ENCODE measurements around the gene BCCIP.

BCCIP gene

DNA sequence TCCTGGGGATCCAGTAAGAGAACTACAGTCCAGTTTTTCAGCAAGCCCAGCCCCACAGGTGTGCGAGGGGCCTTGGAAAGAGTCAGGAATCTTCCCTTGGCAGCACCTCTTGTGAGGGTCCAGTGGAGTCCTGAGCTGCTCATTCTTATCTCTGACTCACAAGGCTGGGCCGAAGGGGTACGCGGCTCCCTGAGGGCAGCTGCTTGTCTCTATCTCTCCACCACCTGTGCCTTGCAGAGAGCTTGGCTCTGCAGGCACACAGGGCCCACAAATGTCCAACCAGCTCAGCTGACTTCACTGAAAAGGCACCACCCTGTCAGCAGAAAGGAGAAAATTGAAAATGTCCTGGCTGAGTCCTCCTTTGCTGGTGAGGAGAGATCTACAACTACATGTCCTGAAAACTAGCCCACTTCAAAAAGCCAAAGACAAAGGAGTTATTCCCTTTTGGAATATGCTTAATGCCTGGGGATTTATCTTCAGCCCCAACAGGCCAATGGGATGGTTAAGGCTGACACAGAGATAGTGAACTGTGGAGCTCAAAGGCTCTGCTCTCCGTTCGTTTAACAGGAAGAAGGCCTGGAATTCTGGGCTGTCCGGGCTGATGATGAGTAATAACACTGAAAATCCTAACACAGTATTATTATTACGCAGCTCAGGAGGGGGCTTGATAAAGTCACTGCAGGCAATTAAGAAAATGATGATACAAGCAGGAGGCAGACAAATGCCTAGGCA, 23.7 kb upstream of the BCCIP start:
- DNase-seq: no peak

DNA sequence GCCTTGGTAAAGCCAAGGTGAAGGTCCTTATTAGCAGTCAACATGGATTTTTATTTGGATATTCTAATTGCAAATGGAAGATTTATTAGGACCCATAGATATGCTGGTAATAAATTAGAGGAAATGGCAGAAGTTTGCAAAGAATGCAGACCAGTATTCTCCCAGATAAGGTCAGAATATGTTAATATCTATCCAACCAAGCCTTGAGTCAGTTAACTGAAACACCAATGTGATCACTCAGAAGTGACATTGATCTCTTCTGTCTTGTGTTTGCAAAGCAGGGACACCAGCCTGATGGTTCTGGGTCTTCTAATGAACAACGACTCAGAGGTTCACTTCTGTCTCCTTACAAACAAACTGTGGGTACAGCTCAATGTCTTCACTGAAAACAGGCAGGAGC, 21.8 kb upstream of the BCCIP start:
- no peak for DNase-seq

DNA sequence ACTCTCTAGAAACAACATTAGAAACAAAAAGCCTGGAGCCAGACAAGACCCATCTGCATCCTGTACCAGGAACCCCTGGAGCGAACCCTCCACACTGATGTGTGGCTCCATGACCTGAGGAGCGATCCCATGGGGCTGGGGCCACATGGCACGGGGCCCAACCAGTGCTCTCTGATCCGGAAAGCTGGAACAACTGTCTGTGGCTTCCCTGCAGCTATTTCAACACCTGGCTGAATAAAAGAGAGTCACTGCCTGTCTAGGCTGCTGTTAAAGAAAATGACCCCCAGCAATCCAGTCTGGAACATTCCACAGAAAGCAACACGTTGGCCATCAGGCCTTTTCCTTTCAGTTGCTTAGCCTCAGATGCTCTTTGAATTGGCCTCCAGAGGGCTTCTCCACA, 21.2 kb upstream of the BCCIP start:
- DNase-seq: no peak

GRCh38 chr10:125802739-125803138, 20.6 kb upstream of the BCCIP start:
- no peak for DNase-seq

DNA sequence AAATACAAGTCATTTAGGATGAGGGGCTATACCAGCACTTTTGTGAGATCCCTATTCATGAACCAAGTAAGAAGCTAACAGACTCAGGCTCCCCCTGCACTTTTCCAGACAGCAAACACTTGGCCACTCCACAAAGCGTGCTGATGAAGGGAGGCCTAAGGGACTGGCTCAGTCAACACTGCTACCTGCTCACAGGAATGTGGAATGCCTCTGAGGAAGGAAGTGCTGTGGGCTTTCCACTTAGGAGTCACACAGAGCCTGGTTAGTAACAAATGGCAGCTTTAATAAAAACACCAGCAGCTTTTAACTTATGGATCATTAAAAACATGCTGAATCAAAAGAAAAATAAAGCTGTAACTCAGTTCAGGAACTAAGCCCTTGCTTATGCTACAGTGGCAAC, 15.3 kb upstream of the BCCIP start:
- DNase-seq: no peak

- DNase-seq: no peak
Observed at GRCh38 chr10:125811251-125811650, 12.1 kb upstream of the BCCIP start.

- no peak for DNase-seq
Observed at GRCh38 chr10:125812128-125812750, 11.1 kb upstream of the BCCIP start.

DNA sequence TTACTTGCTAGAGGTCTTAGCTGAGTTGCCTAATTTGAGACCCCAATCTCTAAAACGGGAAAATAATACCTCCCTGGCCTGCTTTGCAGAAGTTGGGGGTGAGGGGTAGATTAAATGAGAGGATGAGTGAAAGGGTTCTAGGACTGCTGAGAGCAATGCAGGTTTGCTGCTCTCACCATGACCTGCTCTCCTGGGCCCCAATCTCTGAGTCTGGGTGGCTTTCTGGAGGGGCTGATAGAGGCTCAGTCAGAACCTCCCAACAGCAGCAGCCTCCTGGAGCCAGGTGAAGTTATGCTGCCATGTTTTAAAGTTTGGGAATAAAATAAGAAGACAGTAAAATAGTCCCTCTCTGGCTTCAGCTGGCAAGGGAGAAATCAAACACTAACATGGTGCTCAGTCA, 7.6 kb upstream of the BCCIP start:
- no peak for DNase-seq

- DNase-seq: no peak
Observed at GRCh38 chr10:125816548-125816947, 6.8 kb upstream of the BCCIP start.

GRCh38 chr10:125817337-125817946, 5.9 kb upstream of the BCCIP start:
- DNase-seq: no peak

GRCh38 chr10:125820701-125821100, 2.6 kb upstream of the BCCIP start:
- no peak for DNase-seq

DNA sequence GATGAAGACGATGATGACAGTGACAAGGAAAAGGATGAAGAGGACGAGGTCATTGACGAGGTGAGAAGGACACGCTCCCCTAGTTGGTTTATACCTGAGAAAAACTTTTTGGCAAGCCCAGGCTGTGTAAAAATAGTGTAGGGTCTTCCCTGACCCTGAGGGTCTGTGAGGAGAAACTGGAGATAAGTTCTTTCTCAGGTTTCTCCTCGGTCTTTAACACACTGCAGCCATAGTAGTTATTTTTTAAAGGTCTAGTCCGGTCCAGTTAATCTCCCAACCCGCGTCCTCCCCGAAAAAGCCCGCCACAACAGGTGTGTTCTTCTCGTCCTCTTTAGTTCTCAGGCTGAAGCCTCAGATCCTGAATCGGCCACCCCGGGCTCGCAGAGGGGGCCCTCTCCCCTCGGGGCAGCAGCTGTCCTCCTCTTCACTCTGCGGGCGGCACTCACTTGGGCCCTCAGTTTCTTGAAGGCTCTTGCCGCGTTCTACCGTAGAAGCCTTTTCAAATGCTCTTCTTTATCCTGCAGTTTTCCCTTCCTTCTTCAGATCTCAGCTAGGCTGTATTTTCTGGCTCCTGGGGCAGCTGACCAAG, 411 bp downstream of the BCCIP start:
- no peak for DNase-seq

- no peak for DNase-seq
Observed at GRCh38 chr10:125824736-125825135, 1.4 kb downstream of the BCCIP start.

DNA sequence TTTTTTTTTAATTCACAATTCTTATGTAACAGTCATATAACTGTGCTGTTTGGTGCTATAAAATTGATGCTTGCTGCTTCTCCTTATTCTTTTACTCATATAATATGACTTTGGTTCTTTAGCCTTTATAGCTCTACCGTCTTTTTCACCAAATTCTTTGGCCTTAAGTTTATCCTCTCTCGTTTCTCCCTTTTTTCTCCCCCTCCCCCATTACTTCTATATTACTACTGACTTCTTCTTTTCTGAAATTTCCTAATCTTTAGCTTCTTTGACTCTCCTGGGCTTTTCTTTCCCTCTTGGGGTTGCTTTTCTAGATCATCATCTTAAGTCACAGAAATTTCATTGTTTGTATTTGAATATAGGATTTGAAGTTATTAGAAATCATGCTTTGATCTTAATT, 3.8 kb downstream of the BCCIP start:
- no peak for DNase-seq

DNA sequence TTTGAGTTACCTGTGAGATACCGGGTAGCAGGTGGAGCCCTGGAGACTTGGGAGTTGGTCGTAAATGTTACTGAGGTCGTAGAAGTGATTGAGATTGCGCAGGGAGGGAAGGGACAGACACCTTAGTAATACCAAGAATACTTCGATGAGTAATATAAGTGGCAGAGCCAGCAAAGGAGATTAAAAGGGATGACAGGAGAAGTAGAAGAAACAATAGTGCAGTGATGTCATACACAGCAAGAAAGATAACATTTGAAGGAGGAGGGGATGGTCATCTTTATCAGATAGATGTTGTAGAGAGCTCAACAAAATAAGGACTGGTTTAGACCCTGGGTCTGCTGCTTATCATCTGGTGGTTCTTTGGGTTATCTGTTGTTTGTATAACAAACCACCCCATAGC, 5.0 kb downstream of the BCCIP start:
- DNase-seq: no peak

DNA sequence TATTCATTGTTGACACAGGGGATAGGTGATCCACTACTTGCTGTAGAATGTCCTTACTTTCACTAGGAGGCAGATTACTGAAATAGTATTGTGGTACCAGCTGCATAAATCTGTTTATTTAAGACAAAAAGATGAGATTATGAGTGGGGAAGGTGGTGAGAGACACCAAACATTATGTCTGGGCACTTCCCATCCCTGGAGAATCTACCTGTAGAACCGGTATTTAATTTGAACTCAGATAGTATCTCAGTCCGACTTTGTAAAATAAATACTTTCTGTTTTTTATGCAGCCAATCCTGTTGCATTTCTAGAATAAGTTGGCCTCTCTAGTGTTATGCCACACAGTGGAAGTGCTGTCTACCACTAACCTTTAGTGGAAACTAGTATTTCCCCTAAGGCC, 13.4 kb downstream of the BCCIP start:
- DNase-seq: no peak

GRCh38 chr10:125838802-125839575, 15.6 kb downstream of the BCCIP start:
- no peak for DNase-seq

DNA sequence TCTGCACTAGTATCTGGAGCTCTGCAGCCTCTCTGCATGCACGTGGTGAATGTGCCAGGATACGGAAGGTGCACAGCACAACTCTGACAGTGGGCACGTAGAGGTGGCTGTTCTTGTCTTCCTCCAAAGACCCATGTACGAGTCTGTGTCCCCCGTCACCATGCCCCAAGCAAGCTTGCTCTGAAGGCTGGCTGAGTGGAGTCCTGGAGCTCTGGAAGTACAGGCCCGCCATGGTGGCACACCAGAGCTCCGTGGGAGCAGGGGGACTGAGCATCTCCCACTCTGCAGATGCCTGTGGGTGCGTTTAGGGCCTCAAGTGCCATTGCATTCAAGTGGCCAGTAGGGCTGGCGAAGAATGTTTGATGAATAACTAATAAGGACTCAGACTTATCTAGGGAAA, 17.1 kb downstream of the BCCIP start:
- DNase-seq: no peak

- no peak for DNase-seq
Observed at GRCh38 chr10:125840955-125841354, 17.6 kb downstream of the BCCIP start.

GRCh38 chr10:125843603-125844329, 20.4 kb downstream of the BCCIP start:
- no peak for DNase-seq

DNA sequence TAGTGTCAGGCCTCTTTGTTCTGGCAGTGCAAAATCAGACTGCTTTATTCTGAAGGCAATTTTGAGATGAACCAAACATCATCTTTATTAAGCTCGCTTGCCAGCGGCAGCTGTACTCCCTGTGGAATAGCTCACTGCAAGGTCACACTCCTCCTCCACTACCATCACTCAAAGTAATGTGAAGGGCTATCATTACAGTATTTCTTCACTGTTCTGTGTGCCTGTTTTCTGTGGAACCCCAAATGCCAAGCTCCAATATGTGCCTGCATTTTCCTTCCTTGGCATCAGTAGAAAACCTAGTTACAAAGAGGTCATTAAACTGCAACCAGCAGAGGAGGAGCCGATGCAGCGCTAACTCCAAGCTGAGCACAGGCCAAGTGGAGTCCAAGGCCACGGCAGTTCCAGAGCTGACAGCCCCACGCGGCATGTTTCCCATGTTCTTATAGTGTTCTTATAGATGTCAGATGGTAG, 21.4 kb downstream of the BCCIP start:
- DNase-seq: no peak

DNA sequence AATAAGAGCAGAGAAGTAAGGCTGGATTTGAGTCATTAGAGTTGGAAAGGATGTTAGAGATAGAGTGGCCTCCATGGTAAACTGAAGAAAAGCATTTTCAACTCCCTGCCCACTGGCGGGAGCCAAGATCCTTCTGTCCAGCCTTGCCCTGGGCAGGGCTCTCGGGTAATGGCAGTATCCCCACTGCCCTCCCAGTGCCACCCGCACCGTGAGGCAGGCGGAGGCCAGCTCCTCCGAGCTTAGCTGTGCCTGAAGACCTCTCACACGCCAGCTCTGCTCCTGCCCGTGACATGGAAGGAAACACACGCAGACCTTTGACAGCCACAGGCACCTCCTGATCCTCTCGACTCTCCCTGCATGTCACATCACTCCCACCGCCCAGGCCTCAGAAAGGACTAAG, 22.3 kb downstream of the BCCIP start:
- DNase-seq: no peak

GRCh38 chr10:125846894-125847293, 23.5 kb downstream of the BCCIP start:
- DNase-seq: no peak
